ENCODE measurements around the gene SERINC3.
A peak's percentile ranks its signal among the peaks of the same experiment; 100 is the strongest.

SERINC3 gene

DNA sequence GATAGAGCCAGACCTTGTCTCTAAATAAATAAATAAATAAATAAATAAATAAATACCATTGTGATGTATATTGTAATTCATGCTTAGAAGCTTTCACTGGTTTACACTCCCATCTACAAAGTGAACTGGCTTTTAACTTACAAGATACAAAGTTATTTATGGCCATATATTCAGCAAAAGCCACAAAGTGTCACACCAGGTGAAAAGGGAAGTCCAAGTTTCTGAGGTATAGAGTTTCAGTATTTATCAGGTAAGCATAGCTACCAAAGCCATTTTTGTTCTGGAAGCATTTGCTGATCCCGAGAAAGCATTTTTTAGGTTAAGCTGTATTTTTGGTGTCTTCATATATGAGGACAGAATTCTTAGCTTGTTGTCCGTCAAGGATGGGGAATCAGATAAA lies 38.4 kb upstream of the SERINC3 start:
- TF ChIP-seq, protein P1, sequence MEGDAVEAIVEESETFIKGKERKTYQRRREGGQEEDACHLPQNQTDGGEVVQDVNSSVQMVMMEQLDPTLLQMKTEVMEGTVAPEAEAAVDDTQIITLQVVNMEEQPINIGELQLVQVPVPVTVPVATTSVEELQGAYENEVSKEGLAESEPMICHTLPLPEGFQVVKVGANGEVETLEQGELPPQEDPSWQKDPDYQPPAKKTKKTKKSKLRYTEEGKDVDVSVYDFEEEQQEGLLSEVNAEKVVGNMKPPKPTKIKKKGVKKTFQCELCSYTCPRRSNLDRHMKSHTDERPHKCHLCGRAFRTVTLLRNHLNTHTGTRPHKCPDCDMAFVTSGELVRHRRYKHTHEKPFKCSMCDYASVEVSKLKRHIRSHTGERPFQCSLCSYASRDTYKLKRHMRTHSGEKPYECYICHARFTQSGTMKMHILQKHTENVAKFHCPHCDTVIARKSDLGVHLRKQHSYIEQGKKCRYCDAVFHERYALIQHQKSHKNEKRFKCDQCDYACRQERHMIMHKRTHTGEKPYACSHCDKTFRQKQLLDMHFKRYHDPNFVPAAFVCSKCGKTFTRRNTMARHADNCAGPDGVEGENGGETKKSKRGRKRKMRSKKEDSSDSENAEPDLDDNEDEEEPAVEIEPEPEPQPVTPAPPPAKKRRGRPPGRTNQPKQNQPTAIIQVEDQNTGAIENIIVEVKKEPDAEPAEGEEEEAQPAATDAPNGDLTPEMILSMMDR (conservative IDR thresholded peaks at IDR 0.05; ENCODE audit: low read depth, low read length), result no peak
- DNase-seq (ENCODE audit: low read depth), result no peak
- H3K4me3 ChIP-seq (ENCODE audit: low read depth, low read length), result no peak overlapping the region

DNA sequence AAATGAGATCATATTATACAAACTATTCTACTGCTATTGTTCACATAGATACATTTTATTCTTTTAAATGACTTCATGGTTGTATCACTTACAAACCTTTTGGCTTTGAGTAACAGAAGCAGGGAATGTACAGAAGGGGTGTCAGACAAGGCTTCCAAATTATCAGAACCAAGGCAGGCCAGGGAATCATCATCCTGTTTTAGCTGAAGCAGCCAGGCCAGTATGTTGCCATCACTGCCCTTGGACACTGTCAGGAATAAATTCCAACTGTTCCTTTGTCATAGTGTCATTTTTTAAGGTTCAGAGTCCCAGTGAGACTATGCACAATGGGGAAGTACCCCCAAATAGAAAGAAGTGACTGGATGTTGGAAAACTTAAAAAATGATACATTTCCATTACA lies 37.4 kb upstream of the SERINC3 start:
- H3K4me3 ChIP-seq (ENCODE audit: low read depth, low read length), result no peak overlapping the region
- no peak for DNase-seq (ENCODE audit: low read depth)
- TF ChIP-seq, protein P1 (conservative IDR thresholded peaks at IDR 0.05; ENCODE audit: low read depth, low read length), result no peak

DNA sequence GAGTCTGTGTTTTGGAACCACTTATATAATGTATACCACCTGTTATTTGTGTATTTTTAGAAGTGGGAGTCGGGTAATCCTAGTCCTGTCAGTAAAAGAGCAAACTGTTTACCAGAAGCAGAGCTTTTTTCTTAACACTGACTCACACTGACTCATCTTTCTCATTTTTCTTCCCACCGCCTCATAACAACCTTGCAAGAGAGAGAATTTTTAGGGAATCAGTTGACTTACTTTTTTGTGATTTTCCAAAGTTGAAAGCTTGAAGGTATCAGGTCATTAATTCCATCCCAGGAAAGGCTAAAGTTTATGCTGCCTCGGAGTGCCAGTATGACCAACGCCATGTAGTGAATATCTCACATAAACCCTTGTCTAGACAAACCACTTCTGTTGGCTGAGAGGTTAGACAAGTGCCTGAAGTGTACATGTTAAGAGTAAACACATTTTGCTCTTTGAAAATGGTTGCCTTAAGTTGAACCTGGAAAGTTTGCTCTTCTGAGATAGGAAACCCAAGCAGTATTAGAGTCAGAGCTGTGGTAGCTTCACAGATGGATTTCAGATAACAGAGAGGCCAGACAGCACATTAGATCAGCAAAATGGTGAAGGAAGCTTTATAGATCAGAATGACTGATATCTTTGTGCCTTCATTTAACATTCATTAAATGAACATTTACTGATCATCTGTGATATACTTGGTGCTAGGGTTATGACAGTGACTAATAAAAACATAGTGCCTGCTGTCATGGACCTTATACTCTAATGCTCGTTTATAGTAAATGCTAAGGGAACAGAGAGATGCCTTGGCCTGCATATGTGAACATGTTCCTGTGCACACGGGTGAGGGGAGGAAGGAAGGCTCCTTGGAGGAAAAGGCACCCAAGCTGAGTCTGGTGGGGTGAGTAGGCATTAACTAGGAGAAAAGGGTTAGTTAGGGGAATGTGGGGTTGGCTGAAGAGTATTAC lies 31.4 kb upstream of the SERINC3 start:
- no peak overlapping the region for H3K4me3 ChIP-seq (ENCODE audit: low read depth, low read length)
- peak; percentile 89 for DNase-seq (ENCODE audit: low read depth)
- TF ChIP-seq, protein P1 (conservative IDR thresholded peaks at IDR 0.05; ENCODE audit: low read depth, low read length), result no peak

DNA sequence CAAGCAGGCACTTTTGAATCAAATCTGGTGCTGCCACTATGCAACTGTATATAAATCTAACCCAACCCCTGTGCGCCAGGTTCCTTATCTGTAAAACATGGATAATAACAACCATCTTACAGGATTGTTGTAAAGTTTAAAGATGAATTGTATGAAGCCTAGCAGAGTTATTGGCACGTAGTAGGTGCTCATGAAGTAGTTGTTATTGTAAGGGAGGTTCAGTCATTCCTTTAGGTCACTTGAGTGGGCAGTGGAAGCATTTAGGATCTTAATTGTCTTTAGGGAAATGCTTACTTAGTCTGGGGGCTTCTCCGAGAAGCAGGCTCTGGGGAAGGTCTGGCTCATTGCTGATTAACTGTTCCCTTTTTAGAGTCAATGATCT lies 30.7 kb upstream of the SERINC3 start:
- no peak overlapping the region for H3K4me3 ChIP-seq (ENCODE audit: low read depth, low read length)
- no peak for DNase-seq (ENCODE audit: low read depth)
- TF ChIP-seq, protein P1 (conservative IDR thresholded peaks at IDR 0.05; ENCODE audit: low read depth, low read length), result no peak

DNA sequence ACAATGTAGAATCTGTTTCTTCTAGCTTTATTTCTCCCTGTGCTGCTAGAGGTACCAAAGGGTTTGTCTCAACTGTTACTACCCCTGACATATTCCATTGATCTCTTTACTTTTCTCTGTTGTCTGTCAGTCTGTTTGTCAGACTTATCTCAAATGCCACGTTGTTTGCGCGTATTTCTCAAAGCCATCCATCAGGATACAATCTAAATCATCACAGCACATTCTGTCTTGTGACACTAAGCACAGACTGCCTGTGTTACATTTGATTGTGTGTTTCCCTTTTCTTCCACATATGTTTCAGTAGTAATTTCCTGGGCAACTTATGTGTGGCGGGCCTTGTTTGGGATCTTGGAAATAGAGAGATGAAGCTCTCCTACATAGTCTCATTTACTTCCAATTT lies 30.2 kb upstream of the SERINC3 start:
- TF ChIP-seq, protein P1 (conservative IDR thresholded peaks at IDR 0.05; ENCODE audit: low read depth, low read length), result no peak
- H3K4me3 ChIP-seq (ENCODE audit: low read depth, low read length), result no peak overlapping the region
- no peak for DNase-seq (ENCODE audit: low read depth)

DNA sequence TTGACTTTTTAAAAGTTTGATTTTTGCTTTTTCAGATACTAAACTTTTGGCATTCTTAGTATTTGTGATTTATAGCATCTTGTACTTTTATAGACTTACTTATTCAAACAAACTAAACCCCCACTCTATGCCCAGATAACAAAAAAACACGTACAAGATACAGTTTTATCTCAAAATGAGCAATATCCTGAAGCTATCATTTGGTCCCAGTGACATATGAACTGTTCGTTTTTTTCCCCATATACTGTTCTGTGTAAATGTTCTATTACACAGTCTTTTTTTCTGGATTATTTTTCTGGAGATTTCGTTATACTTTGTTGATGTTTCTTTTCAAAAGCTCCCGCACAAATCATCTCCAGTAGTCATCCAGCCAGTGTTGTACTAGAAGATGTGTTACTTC lies 27.3 kb upstream of the SERINC3 start:
- no peak overlapping the region for H3K4me3 ChIP-seq (ENCODE audit: low read depth, low read length)
- TF ChIP-seq, protein P1 (conservative IDR thresholded peaks at IDR 0.05; ENCODE audit: low read depth, low read length), result no peak
- DNase-seq (ENCODE audit: low read depth), result no peak

DNA sequence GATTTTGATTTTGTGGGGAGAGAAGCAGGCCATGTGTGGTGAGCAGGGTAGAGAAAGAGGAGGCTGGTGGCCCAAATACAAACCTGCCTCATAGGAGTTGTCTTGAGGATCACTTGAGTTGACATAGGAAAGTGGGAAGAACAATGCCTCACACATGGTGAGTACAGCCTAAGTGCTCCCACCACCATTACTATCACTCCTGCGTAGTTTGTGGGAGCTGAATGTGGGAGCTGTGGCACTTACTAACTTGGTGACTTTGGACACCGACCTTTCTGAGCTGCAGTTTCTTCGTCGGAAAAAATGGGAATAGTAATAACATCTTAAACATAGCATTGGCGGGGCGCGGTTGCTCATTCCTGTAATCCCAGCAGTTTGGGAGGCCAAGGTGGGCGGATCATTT lies 25.5 kb upstream of the SERINC3 start:
- TF ChIP-seq, protein P1 (conservative IDR thresholded peaks at IDR 0.05; ENCODE audit: low read depth, low read length), result no peak
- no peak overlapping the region for H3K4me3 ChIP-seq (ENCODE audit: low read depth, low read length)
- DNase-seq (ENCODE audit: low read depth), result no peak
